HFFc6 (cell line): ENCODE results near the gene USP3. TPM values are rescaled to one million over a fixed set of nuclear protein-coding genes. Genes with fewer than 3 reads are reported as not detected.
"Not testable (repeated sequence)": the region's sequence is repeated elsewhere in the genome, so short reads cannot be mapped to it uniquely, and the experiment has no call there.

Experiments used
- DNase-seq: peaks from one replicate; pipeline ENCODE4 v3.0.0-alpha.2; 2018
- H3K27ac Mint-ChIP-seq: 2 replicates; pipeline ENCODE4 v1.8.0; 2020; ENCODE audit warnings: mild to moderate bottlenecking, mixed read lengths
- H3K27me3 Mint-ChIP-seq: 2 replicates; pipeline ENCODE4 v1.8.0; 2021; ENCODE audit warnings: mild to moderate bottlenecking, moderate library complexity, mixed read lengths; ENCODE audit not compliant: insufficient read depth
- H3K36me3 Mint-ChIP-seq: 2 replicates; pipeline ENCODE4 v1.8.0; 2021; ENCODE audit warnings: low read depth, mixed read lengths
- H3K4me1 Mint-ChIP-seq: 2 replicates; pipeline ENCODE4 v1.8.0; 2020; ENCODE audit warnings: low read depth, mixed read lengths
- H3K4me3 Mint-ChIP-seq: 2 replicates; pipeline ENCODE4 v1.8.0; 2020; ENCODE audit warnings: mild to moderate bottlenecking, moderate library complexity, mixed read lengths
- H3K9me3 Mint-ChIP-seq: 2 replicates; pipeline ENCODE4 v1.8.0; 2020; ENCODE audit warnings: mild to moderate bottlenecking, mixed read lengths
- CTCF ChIP-seq: fragments of 200-600 bp; sonication (generic); IDR thresholded peaks from 2 replicates; pipeline ENCODE4 v1.5.0; 2021; ENCODE audit warnings: antibody characterized with exemption, mild to moderate bottlenecking
- total RNA-seq, 6 experiments: library from RNA; stranded (reverse); fragmentation: NEBNext Ultra II Directional; extraction: Animal tissue kit (Norgen Biotek cat#: 25700); gene quantifications; 2 replicates in 1 of 6; 3 replicates in 5 of 6; pipeline ENCODE4 v1.2.3, GENCODE V29; 2021

Gene USP3
- total RNA-seq, 6 experiments from 2014 or later, result 16.8 to 26.2 (median 23.1) TPM

- Mint-ChIP-seq H3K36me3 (no peaks in the 10 kb centered on the region), H3K27ac (no peak overlapping the region), H3K4me1 (peaks cover 94% of the 10 kb centered on the region), H3K9me3 (no peaks in the 10 kb centered on the region), H3K27me3 (no peaks in the 10 kb centered on the region), H3K4me3 (no peak overlapping the region)
- TF ChIP-seq CTCF, result no peak
- DNase-seq, result no peak
These were observed 15.3 kb downstream of the USP3 start for GRCh38 chr15:63519548-63520178.

GRCh38 chr15:63520462-63520861 lies 16.1 kb downstream of the USP3 start:
- H3K36me3 Mint-ChIP-seq, H3K27ac Mint-ChIP-seq, DNase-seq, H3K4me3 Mint-ChIP-seq, H3K27me3 Mint-ChIP-seq, H3K9me3 Mint-ChIP-seq: not testable (repeated sequence)
- H3K4me1 Mint-ChIP-seq, result peaks cover 94% of the 10 kb centered on the region

GRCh38 chr15:63522225-63522578 lies 17.8 kb downstream of the USP3 start:
- H3K9me3 Mint-ChIP-seq, result no peaks in the 10 kb centered on the region
- no peak overlapping the region for H3K4me3 Mint-ChIP-seq
- no peaks in the 10 kb centered on the region for H3K27me3 Mint-ChIP-seq
- DNase-seq, result no peak
- no peaks in the 10 kb centered on the region for H3K36me3 Mint-ChIP-seq
- TF ChIP-seq CTCF, result no peak
- no peak overlapping the region for H3K27ac Mint-ChIP-seq
- peaks cover 85% of the 10 kb centered on the region for H3K4me1 Mint-ChIP-seq

- DNase-seq, result no peak
- no peaks in the 10 kb centered on the region for H3K9me3 Mint-ChIP-seq
- no peaks in the 10 kb centered on the region for H3K27me3 Mint-ChIP-seq
- H3K4me3 Mint-ChIP-seq, result peak overlapping the region; percentile 2; the same call in 1 of the 2 replicates
- no peak for TF ChIP-seq CTCF
- H3K36me3 Mint-ChIP-seq, result no peaks in the 10 kb centered on the region
- H3K4me1 Mint-ChIP-seq, result peaks cover 85% of the 10 kb centered on the region
- H3K27ac Mint-ChIP-seq, result peak overlapping the region; percentile 52
These were observed 19.1 kb downstream of the USP3 start for GRCh38 chr15:63523306-63523990.

- peak overlapping the region; percentile 13; the same call in 1 of the 2 replicates for H3K27ac Mint-ChIP-seq
- TF ChIP-seq CTCF, result no peak
- no peak for DNase-seq
- H3K4me1 Mint-ChIP-seq, result peaks cover 75% of the 10 kb centered on the region
- no peaks in the 10 kb centered on the region for H3K36me3 Mint-ChIP-seq
- H3K27me3 Mint-ChIP-seq, result no peaks in the 10 kb centered on the region
- no peak overlapping the region for H3K4me3 Mint-ChIP-seq
- no peaks in the 10 kb centered on the region for H3K9me3 Mint-ChIP-seq
These were observed 20.1 kb downstream of the USP3 start for GRCh38 chr15:63524316-63525015.

GRCh38 chr15:63526401-63526800 lies 22.0 kb downstream of the USP3 start:
- peaks cover 67% of the 10 kb centered on the region for H3K4me1 Mint-ChIP-seq
- H3K36me3 Mint-ChIP-seq, result no peaks in the 10 kb centered on the region
- TF ChIP-seq CTCF, result no peak
- no peaks in the 10 kb centered on the region for H3K27me3 Mint-ChIP-seq
- DNase-seq, result no peak
- no peak overlapping the region for H3K4me3 Mint-ChIP-seq
- no peak overlapping the region for H3K27ac Mint-ChIP-seq
- no peaks in the 10 kb centered on the region for H3K9me3 Mint-ChIP-seq
